Testis (tissue), 3 donors: ENCODE data around the gene CPVL. TPM values are rescaled to one million over a fixed set of nuclear protein-coding genes. Genes with fewer than 3 reads are reported as not detected.
A peak's percentile ranks its signal among the peaks of the same experiment; 100 is the strongest.

ENCODE experiments used
- DNase-seq: peaks from one replicate; pipeline ENCODE4 v3.0.0-alpha.2; 2019
- H3K27ac ChIP-seq, 2 donors: fragments of 200-600 bp; sonication (generic); one replicate each; pipeline ENCODE4 v1.5.1; 2019
- H3K27me3 ChIP-seq: fragments of 200-600 bp; sonication (generic); one replicate; pipeline ENCODE4 v1.5.1; 2019
- H3K36me3 ChIP-seq: fragments of 200-600 bp; sonication (generic); one replicate; pipeline ENCODE4 v1.5.1; 2017; ENCODE audit warnings: low read depth; ENCODE audit errors: missing control alignments
- H3K4me1 ChIP-seq: fragments of 200-600 bp; sonication (generic); one replicate; pipeline ENCODE4 v1.5.1; 2019
- H3K4me3 ChIP-seq, 2 donors: fragments of 200-600 bp; sonication (generic); one replicate each; pipeline ENCODE4 v1.5.1; 2017 to 2019
- H3K9me3 ChIP-seq: fragments of 200-600 bp; sonication (generic); one replicate; pipeline ENCODE4 v1.5.1; 2017
- POLR2A ChIP-seq: fragments of 450-650 bp; IDR thresholded peaks from one replicate; pipeline ENCODE4 v1.6.1; 2017; ENCODE audit warnings: antibody characterized with exemption, mild to moderate bottlenecking, moderate library complexity
- WGBS, 2 donors: methylation state at CpG; one replicate each; pipeline ENCODE4 v1.1.5; 2018; 5-methylcytosine and 5-hydroxymethylcytosine counted together
- intact Hi-C: fragments of 100-400 bp; cut with DNase I; formaldehyde crosslinking; loops from one replicate; pipeline ENCODE4 v1.15.1; 2023; ENCODE audit warnings: low total_unique reads
- polyA plus RNA-seq: library from polyadenylated mRNA; stranded (reverse); fragments of 350-450 nt; fragmentation: Illumina TruSeq; extraction: RNeasy Lipid Tissue Mini Kit (QIAGEN cat#74804); gene quantifications from one replicate; pipeline ENCODE4 v1.2.3, GENCODE V29; 2014; ENCODE audit warnings: low read depth, low replicate concordance; ENCODE audit not compliant: insufficient read depth
- total RNA-seq, 2 donors: library from RNA; depleted of rRNA; stranded (reverse); fragments of >200 nt; gene quantifications; one replicate each; pipeline ENCODE4 v1.2.3, GENCODE V29; 2016
- TF ChIP-seq, protein P1 (sequence below), 3 experiments: fragments of 450-650 bp in 2 of 3; fragments of 200-600 bp in 1 of 3; sonication (generic) in 1 of 3; IDR thresholded peaks; one replicate each; pipeline ENCODE4 v1.5.1; 2016 to 2019; ENCODE audit warnings: antibody characterized with exemption in 3 of 3, mild to moderate bottlenecking in 2 of 3, moderate library complexity in 1 of 3

Gene CPVL
- total and polyA plus RNA-seq, 3 donors from 2014 or later: 26.6 to 55.1 (median 51.1) TPM

DNA sequence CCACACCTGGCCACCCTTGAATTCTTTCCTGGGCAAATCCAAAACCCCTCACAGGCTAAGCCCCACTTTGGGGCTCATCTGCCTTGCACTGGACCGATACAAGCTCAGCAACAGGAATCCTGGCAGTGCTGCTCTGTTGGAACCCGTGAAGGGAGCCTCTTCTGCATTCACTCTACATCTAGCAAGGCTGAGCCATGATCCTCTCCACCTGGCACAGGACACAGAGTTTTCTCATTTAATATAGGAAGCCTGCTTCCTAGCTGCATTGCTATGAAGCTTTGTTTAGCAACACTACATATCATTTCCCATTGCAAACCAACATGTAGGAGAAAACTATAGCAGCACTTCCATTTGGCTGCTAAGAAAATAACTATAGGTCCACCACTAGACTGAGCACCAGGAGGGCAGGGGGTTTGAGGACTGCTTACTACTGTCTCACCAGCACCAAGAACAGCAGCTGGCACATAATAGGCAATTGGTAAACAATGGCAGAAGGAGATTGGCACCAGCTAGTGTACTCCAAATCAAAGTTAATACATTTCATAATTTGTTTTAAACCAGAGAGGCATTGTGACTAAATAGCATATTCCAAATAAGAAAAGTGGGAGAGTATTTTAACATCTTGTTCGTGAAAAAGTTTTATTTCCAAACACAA is 56.1 kb downstream of the CPVL start:
- H3K4me3 ChIP-seq: no peak overlapping the region
- no peak overlapping the region for H3K27ac ChIP-seq
- no peak for DNase-seq
- no peaks in the 10 kb centered on the region for H3K27me3 ChIP-seq
- H3K36me3 ChIP-seq: no peaks in the 10 kb centered on the region
- intact Hi-C loops: no loop called here
- TF ChIP-seq, protein P1, sequence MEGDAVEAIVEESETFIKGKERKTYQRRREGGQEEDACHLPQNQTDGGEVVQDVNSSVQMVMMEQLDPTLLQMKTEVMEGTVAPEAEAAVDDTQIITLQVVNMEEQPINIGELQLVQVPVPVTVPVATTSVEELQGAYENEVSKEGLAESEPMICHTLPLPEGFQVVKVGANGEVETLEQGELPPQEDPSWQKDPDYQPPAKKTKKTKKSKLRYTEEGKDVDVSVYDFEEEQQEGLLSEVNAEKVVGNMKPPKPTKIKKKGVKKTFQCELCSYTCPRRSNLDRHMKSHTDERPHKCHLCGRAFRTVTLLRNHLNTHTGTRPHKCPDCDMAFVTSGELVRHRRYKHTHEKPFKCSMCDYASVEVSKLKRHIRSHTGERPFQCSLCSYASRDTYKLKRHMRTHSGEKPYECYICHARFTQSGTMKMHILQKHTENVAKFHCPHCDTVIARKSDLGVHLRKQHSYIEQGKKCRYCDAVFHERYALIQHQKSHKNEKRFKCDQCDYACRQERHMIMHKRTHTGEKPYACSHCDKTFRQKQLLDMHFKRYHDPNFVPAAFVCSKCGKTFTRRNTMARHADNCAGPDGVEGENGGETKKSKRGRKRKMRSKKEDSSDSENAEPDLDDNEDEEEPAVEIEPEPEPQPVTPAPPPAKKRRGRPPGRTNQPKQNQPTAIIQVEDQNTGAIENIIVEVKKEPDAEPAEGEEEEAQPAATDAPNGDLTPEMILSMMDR (IDR thresholded peaks at IDR 0.05): no peak
- H3K4me1 ChIP-seq: peaks cover 6% of the 10 kb centered on the region
- WGBS, 2 donors: 64 to 81% methylated on average over 3 of the region's 3 CpGs
- H3K9me3 ChIP-seq: no peaks in the 10 kb centered on the region

DNA sequence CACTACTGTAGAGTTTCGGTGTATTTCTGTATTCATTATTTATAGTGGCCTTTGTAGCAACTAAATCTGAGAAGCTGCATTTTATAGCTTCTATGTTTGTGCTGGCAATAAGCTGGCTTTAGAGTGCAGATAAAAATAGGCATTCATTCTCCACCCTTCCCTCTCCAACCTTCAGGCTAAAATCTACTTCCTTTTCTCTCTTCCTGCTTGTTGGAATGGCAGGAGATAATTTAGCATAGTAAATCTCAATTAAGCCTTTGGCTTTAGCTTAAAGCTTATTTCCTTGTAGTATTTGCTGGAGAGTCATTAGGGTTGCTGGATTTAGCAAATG is 58.5 kb downstream of the CPVL start:
- Histone ChIP-seq H3K27ac (no peak overlapping the region), H3K4me3 (no peak overlapping the region), H3K4me1 (peaks cover 6% of the 10 kb centered on the region), H3K9me3 (no peaks in the 10 kb centered on the region), H3K36me3 (no peaks in the 10 kb centered on the region), H3K27me3 (no peaks in the 10 kb centered on the region)
- 57 to 59% methylated on average over 1 of the region's 1 CpG for WGBS, 2 donors
- intact Hi-C loops: no loop called here
- TF ChIP-seq, protein P1 (IDR thresholded peaks at IDR 0.05): no peak
- TF ChIP-seq POLR2A: no peak
- no peak for DNase-seq

DNA sequence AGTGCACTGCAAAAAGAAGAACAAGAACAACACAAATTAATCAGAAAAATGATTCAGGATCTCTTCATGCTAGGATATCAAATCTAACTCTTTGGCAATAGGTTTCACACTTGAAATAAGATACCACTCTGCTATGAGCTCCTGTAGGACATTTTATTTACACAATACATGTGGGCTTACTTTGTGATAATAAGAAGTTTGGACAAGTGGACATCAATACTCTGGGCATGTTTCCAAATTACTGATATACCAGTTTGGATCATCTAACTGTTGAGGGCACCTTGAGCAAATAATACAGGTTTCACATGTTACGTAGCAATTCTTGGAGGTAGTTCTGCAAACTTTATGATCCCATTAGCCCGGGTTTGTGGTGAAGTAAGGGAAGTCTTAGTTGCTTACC is 59.8 kb downstream of the CPVL start:
- intact Hi-C loops: no loop called here
- no peak overlapping the region for H3K4me3 ChIP-seq
- no peak for DNase-seq
- WGBS, 2 donors: 84 to 90% methylated on average over 2 of the region's 2 CpGs
- H3K4me1 ChIP-seq: peaks cover 6% of the 10 kb centered on the region
- TF ChIP-seq, protein P1 (IDR thresholded peaks at IDR 0.05): no peak
- TF ChIP-seq POLR2A: no peak
- no peaks in the 10 kb centered on the region for H3K9me3 ChIP-seq
- no peaks in the 10 kb centered on the region for H3K27me3 ChIP-seq
- H3K36me3 ChIP-seq: no peaks in the 10 kb centered on the region
- H3K27ac ChIP-seq: no peak overlapping the region

DNA sequence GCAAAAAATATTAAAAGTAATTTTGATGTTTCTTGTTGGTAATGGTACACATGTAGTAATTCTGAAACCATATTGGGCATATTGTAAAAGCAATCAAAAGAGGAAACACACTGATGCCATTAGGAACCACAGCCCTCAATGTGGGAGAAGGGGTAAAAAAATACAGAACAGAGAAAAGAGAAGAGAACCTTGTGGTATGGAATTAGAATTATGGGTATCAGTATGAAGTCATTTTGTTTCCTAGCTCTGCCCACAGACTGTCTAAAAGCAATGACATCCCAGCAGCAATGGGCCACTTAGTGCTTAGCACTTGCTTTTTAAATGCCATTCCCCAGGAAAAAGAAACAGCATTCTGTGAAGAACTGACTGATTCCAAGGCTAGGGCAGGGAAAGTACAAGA is 61.5 kb downstream of the CPVL start:
- H3K4me3 ChIP-seq: no peak overlapping the region
- no peak for DNase-seq
- H3K27me3 ChIP-seq: no peaks in the 10 kb centered on the region
- H3K4me1 ChIP-seq: peaks cover 6% of the 10 kb centered on the region
- no peak overlapping the region for H3K27ac ChIP-seq
- intact Hi-C loops: no loop called here
- no peaks in the 10 kb centered on the region for H3K9me3 ChIP-seq
- H3K36me3 ChIP-seq: no peaks in the 10 kb centered on the region
- no peak for TF ChIP-seq POLR2A
- TF ChIP-seq, protein P1 (IDR thresholded peaks at IDR 0.05): no peak

DNA sequence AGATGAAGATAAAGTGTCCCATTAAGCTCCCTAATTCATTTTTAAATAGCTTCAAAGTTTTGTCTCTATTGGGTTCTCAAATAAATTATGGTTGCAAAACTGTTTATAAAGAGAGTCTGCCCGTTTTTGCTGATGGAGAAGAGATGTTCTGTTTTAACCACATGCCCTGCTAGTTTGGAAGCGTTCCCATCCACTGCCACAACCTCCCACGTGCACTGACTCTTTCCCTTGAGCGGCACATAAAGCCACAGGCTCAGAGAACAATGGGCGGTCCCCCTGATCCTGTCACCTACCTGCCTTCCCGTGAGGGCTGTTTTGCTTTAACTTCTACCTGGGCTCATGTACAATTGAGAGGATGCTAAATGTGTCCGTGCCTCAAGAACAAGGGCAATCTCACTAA is 65.5 kb downstream of the CPVL start:
- Histone ChIP-seq H3K27me3 (no peaks in the 10 kb centered on the region), H3K36me3 (no peaks in the 10 kb centered on the region), H3K27ac (no peak overlapping the region), H3K4me1 (peaks cover 6% of the 10 kb centered on the region), H3K9me3 (no peaks in the 10 kb centered on the region), H3K4me3 (no peak overlapping the region)
- peak; percentile 25 for DNase-seq
- intact Hi-C loops: no loop called here
- WGBS, 2 donors: 58 to 71% methylated on average over 7 of the region's 7 CpGs
- TF ChIP-seq, protein P1 (IDR thresholded peaks at IDR 0.05): no peak
- no peak for TF ChIP-seq POLR2A
